ENCODE data around the gene TAC3.

GRCh38 chr12:57027011-57027804 is 10.9 kb upstream of the TAC3 start:
- TF ChIP-seq CTCF (conservative IDR thresholded peaks at IDR 0.05; ENCODE audit: low read depth, low read length): no peak
- no peak for TF ChIP-seq CEBPB (IDR thresholded peaks at IDR 0.05; ENCODE audit: low read depth, low read length)
- no peak for TF ChIP-seq MXI1 (IDR thresholded peaks at IDR 0.05; ENCODE audit: borderline replicate concordance, low read depth, low read length)
- no peak for TF ChIP-seq SMC3 (IDR thresholded peaks at IDR 0.05; ENCODE audit: low read depth, low read length)
- TF ChIP-seq BHLHE40 (IDR thresholded peaks at IDR 0.05; ENCODE audit: low read depth, low read length): no peak
- TF ChIP-seq POLR2A (IDR thresholded peaks at IDR 0.05; ENCODE audit: low read depth, low read length): no peak
- no peak for TF ChIP-seq MAFK (IDR thresholded peaks at IDR 0.05; ENCODE audit: low read depth, low read length)
- TF ChIP-seq USF2 (IDR thresholded peaks at IDR 0.05; ENCODE audit: low read depth, low read length): no peak
- no peak for TF ChIP-seq RFX5 (IDR thresholded peaks at IDR 0.05; ENCODE audit: low read depth, low read length)
- TF ChIP-seq ELK1 (IDR thresholded peaks at IDR 0.05; ENCODE audit: borderline replicate concordance, low read depth, low read length): no peak
- TF ChIP-seq RAD21 (IDR thresholded peaks at IDR 0.05; ENCODE audit: low read length): no peak
- TF ChIP-seq FOS (IDR thresholded peaks at IDR 0.05; ENCODE audit: low read depth, low read length): no peak
- TF ChIP-seq MAZ (IDR thresholded peaks at IDR 0.05; ENCODE audit: borderline replicate concordance, low read depth, low read length): no peak
